Keratinocyte (primary cell): ENCODE measurements around the gene LRRC38.

ENCODE experiments used
- CTCF ChIP-seq, 3 experiments: IDR thresholded peaks in 1 of 3; conservative IDR thresholded peaks in 1 of 3; optimal IDR thresholded peaks in 1 of 3; 2 replicates in 2 of 3; 3 replicates in 1 of 3; pipeline versions ENCODE3 to v1.5.1; 2011; ENCODE audit warnings: low read length in 3 of 3, mild to moderate bottlenecking in 3 of 3, moderate library complexity in 2 of 3, control low read depth in 1 of 3, inconsistent platforms in 1 of 3; ENCODE audit not compliant: insufficient read depth in 2 of 3; ENCODE audit errors: extremely low read depth in 1 of 3
- EZH2 ChIP-seq: IDR thresholded peaks from one replicate; pipeline ENCODE4 v1.6.1; 2012; ENCODE audit warnings: inconsistent platforms, mild to moderate bottlenecking, low read length, moderate library complexity

GRCh38 chr1:13540866-13541265 is 27.1 kb upstream of the LRRC38 start:
- TF ChIP-seq CTCF (optimal IDR thresholded peaks at IDR 0.05 in 1 of 3, IDR thresholded peaks at IDR 0.05 in 1 of 3, conservative IDR thresholded peaks at IDR 0.05 in 1 of 3; ENCODE audit: extremely low read depth in 1 of 3, insufficient read depth in 2 of 3, low read length in 3 of 3) (no peak), EZH2 (no peak)
